Measurements from ENCODE around the gene PCSK2. TPM values are rescaled to one million over a fixed set of nuclear protein-coding genes. Genes with fewer than 3 reads are reported as not detected.

Gene PCSK2
- total and polyA plus RNA-seq, 4 donors: 0.08 to 0.14 (median 0.09) TPM; not detected in 1

DNA sequence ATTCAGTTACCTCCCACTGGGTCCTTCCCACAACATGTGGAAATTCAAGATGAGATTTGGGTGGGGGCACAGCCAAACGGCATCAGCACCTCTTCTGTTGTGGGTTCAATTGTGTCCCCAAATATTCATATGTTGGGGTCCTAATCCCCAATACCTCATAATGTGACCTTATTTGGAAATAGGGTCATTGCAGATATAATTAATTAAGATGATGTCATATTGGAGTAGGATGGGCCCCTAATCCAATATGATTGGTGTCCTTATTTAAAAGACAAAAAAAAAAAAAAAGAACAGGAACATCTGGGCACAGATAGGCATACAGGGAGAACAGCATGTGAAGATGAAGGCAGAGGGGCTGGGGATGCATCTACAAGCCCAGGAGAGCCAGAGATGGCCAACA is 214.9 kb downstream of the PCSK2 start:
- 83% methylated on average over 1 of the region's 1 CpG for WGBS
- Histone ChIP-seq H3K27me3 (ENCODE audit: control insufficient read depth in 4 of 4, insufficient read depth in 4 of 4, low read length in 3 of 4) (peaks cover 0 to 14% (median 5%) of the 10 kb centered on the region in 4 donors), H3K27ac (ENCODE audit: low read depth in 1 of 2, low read length in 2 of 2) (no peak overlapping the region), H3K4me3 (ENCODE audit: low read depth in 1 of 3, low read length in 3 of 3) (no peak overlapping the region), H3K9ac (ENCODE audit: low read depth in 1 of 2, low read length in 2 of 2) (no peak overlapping the region), H3K36me3 (ENCODE audit: control insufficient read depth in 4 of 4, insufficient read depth in 3 of 4, low read depth in 1 of 4, low read length in 3 of 4) (no peaks in the 10 kb centered on the region), H3K9me3 (ENCODE audit: control insufficient read depth in 4 of 4, low read length in 3 of 4) (peaks cover 0 to 2% (median 0%) of the 10 kb centered on the region in 4 donors), H3K4me1 (ENCODE audit: control insufficient read depth in 4 of 4, insufficient read depth in 4 of 4, low read length in 3 of 4) (no peaks in the 10 kb centered on the region)
- TF ChIP-seq FOXA2 (IDR thresholded peaks at IDR 0.05): no peak
- TF ChIP-seq HNF4G (IDR thresholded peaks at IDR 0.05): no peak
- TF ChIP-seq RXRA (IDR thresholded peaks at IDR 0.05): no peak
- no peak for TF ChIP-seq EGR1 (IDR thresholded peaks at IDR 0.05; ENCODE audit: low read depth in 2 of 2)
- TF ChIP-seq, protein P1, sequence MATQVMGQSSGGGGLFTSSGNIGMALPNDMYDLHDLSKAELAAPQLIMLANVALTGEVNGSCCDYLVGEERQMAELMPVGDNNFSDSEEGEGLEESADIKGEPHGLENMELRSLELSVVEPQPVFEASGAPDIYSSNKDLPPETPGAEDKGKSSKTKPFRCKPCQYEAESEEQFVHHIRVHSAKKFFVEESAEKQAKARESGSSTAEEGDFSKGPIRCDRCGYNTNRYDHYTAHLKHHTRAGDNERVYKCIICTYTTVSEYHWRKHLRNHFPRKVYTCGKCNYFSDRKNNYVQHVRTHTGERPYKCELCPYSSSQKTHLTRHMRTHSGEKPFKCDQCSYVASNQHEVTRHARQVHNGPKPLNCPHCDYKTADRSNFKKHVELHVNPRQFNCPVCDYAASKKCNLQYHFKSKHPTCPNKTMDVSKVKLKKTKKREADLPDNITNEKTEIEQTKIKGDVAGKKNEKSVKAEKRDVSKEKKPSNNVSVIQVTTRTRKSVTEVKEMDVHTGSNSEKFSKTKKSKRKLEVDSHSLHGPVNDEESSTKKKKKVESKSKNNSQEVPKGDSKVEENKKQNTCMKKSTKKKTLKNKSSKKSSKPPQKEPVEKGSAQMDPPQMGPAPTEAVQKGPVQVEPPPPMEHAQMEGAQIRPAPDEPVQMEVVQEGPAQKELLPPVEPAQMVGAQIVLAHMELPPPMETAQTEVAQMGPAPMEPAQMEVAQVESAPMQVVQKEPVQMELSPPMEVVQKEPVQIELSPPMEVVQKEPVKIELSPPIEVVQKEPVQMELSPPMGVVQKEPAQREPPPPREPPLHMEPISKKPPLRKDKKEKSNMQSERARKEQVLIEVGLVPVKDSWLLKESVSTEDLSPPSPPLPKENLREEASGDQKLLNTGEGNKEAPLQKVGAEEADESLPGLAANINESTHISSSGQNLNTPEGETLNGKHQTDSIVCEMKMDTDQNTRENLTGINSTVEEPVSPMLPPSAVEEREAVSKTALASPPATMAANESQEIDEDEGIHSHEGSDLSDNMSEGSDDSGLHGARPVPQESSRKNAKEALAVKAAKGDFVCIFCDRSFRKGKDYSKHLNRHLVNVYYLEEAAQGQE (IDR thresholded peaks at IDR 0.05): no peak
- no peak for TF ChIP-seq RAD21 (IDR thresholded peaks at IDR 0.05)
- TF ChIP-seq HNF4A (conservative IDR thresholded peaks at IDR 0.05): no peak
- TF ChIP-seq, protein P2, sequence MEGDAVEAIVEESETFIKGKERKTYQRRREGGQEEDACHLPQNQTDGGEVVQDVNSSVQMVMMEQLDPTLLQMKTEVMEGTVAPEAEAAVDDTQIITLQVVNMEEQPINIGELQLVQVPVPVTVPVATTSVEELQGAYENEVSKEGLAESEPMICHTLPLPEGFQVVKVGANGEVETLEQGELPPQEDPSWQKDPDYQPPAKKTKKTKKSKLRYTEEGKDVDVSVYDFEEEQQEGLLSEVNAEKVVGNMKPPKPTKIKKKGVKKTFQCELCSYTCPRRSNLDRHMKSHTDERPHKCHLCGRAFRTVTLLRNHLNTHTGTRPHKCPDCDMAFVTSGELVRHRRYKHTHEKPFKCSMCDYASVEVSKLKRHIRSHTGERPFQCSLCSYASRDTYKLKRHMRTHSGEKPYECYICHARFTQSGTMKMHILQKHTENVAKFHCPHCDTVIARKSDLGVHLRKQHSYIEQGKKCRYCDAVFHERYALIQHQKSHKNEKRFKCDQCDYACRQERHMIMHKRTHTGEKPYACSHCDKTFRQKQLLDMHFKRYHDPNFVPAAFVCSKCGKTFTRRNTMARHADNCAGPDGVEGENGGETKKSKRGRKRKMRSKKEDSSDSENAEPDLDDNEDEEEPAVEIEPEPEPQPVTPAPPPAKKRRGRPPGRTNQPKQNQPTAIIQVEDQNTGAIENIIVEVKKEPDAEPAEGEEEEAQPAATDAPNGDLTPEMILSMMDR (IDR thresholded peaks at IDR 0.05; ENCODE audit: low read depth, low read length, missing input control): no peak
- no peak for TF ChIP-seq SP1 (IDR thresholded peaks at IDR 0.05)
- TF ChIP-seq, protein P3, sequence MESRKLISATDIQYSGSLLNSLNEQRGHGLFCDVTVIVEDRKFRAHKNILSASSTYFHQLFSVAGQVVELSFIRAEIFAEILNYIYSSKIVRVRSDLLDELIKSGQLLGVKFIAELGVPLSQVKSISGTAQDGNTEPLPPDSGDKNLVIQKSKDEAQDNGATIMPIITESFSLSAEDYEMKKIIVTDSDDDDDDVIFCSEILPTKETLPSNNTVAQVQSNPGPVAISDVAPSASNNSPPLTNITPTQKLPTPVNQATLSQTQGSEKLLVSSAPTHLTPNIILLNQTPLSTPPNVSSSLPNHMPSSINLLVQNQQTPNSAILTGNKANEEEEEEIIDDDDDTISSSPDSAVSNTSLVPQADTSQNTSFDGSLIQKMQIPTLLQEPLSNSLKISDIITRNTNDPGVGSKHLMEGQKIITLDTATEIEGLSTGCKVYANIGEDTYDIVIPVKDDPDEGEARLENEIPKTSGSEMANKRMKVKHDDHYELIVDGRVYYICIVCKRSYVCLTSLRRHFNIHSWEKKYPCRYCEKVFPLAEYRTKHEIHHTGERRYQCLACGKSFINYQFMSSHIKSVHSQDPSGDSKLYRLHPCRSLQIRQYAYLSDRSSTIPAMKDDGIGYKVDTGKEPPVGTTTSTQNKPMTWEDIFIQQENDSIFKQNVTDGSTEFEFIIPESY (IDR thresholded peaks at IDR 0.05): no peak
- no peak for TF ChIP-seq FOXA1 (IDR thresholded peaks at IDR 0.05)
- TF ChIP-seq GABPA (IDR thresholded peaks at IDR 0.05 in 1 of 2, conservative IDR thresholded peaks at IDR 0.05 in 1 of 2): no peak
- no peak for TF ChIP-seq YY1 (IDR thresholded peaks at IDR 0.05)
- no peak for DNase-seq (ENCODE audit: low spot score)

DNA sequence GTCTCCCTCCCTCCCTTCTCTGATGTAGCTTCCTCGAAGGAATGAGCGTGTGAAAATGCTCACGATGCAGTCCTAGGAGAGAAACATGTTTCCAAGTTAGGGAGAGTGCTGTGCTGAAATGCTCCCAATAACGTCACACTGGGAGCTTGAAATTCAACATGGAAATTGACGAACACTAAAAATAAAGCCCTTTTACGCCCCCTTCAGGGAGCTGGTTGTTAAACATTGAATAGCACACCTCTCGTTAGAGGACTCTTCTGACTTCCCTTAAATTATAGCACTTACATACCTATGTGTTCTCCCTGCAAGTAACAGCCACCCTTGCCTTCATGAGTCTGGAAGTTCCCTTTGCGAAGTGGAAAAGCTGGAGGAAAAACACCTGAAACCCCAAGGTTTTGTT is 215.7 kb downstream of the PCSK2 start:
- Histone ChIP-seq H3K9ac (ENCODE audit: low read depth in 1 of 2, low read length in 2 of 2) (no peak overlapping the region), H3K9me3 (ENCODE audit: control insufficient read depth in 4 of 4, low read length in 3 of 4) (peaks cover 0 to 2% (median 0%) of the 10 kb centered on the region in 4 donors), H3K27me3 (ENCODE audit: control insufficient read depth in 4 of 4, insufficient read depth in 4 of 4, low read length in 3 of 4) (peaks cover 0 to 14% (median 5%) of the 10 kb centered on the region in 4 donors), H3K4me3 (ENCODE audit: low read depth in 1 of 3, low read length in 3 of 3) (no peak overlapping the region), H3K4me1 (ENCODE audit: control insufficient read depth in 4 of 4, insufficient read depth in 4 of 4, low read length in 3 of 4) (no peaks in the 10 kb centered on the region), H3K27ac (ENCODE audit: low read depth in 1 of 2, low read length in 2 of 2) (no peak overlapping the region), H3K36me3 (ENCODE audit: control insufficient read depth in 4 of 4, insufficient read depth in 3 of 4, low read depth in 1 of 4, low read length in 3 of 4) (no peaks in the 10 kb centered on the region)
- DNase-seq (ENCODE audit: low spot score): no peak
- WGBS: 34% methylated on average over 8 of the region's 8 CpGs
- TF ChIP-seq, protein P1 (IDR thresholded peaks at IDR 0.05): no peak
- no peak for TF ChIP-seq GABPA (IDR thresholded peaks at IDR 0.05 in 1 of 2, conservative IDR thresholded peaks at IDR 0.05 in 1 of 2)
- no peak for TF ChIP-seq NR2F2 (IDR thresholded peaks at IDR 0.05)
- no peak for TF ChIP-seq FOXA1 (IDR thresholded peaks at IDR 0.05)
- no peak for TF ChIP-seq JUND (IDR thresholded peaks at IDR 0.05)

All from liver (tissue), 9 donors.